ENCODE data around the gene PAM. TPM values are rescaled to one million over a fixed set of nuclear protein-coding genes. Genes with fewer than 3 reads are reported as not detected.

PAM gene
- total and polyA plus RNA-seq, 12 donors = 488 to 1,485 (median 1,074) TPM

DNA sequence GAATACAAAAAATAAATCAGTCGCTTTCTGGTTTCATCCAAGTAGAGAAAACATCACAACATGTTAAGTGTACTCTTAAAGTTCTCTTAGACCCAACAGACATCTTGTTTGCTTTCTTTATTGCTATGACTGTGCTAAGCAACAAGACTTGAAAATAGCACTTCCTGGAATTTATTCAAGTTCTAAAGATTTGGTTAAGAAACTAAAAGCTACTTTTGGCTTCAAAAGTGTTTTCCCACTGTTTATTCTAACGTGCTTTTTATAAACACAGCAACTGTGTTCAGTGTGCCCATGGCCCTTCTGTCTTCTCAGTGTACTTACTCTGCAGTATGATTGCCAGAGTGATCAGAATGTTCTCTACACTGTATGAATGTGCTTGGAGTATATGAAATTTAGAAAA, 255.1 kb downstream of the PAM start:
- TF ChIP-seq, protein P1, sequence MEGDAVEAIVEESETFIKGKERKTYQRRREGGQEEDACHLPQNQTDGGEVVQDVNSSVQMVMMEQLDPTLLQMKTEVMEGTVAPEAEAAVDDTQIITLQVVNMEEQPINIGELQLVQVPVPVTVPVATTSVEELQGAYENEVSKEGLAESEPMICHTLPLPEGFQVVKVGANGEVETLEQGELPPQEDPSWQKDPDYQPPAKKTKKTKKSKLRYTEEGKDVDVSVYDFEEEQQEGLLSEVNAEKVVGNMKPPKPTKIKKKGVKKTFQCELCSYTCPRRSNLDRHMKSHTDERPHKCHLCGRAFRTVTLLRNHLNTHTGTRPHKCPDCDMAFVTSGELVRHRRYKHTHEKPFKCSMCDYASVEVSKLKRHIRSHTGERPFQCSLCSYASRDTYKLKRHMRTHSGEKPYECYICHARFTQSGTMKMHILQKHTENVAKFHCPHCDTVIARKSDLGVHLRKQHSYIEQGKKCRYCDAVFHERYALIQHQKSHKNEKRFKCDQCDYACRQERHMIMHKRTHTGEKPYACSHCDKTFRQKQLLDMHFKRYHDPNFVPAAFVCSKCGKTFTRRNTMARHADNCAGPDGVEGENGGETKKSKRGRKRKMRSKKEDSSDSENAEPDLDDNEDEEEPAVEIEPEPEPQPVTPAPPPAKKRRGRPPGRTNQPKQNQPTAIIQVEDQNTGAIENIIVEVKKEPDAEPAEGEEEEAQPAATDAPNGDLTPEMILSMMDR (IDR thresholded peaks at IDR 0.05) = no peak
- DNase-seq (no peak), ATAC-seq (no peak)
- no peak overlapping the region for H3K4me3 ChIP-seq
- H3K27ac ChIP-seq = no peak overlapping the region
- WGBS, 2 donors = 61 to 72% methylated on average over 2 of the region's 2 CpGs
- no peaks in the 10 kb centered on the region for H3K27me3 ChIP-seq
- no peaks in the 10 kb centered on the region for H3K4me1 ChIP-seq
- intact Hi-C loops (cut with DNase I) = no loop called here
- H3K9me3 ChIP-seq = peaks cover 0 to 18% (median 0%) of the 10 kb centered on the region in 11 donors
- H3K36me3 ChIP-seq = peaks cover 0 to 90% (median 27%) of the 10 kb centered on the region in 9 donors

- Histone ChIP-seq H3K36me3 (peaks cover 0 to 90% (median 23%) of the 10 kb centered on the region in 9 donors), H3K27ac (no peak overlapping the region), H3K4me1 (no peaks in the 10 kb centered on the region), H3K4me3 (no peak overlapping the region), H3K9me3 (peaks cover 0 to 18% (median 0%) of the 10 kb centered on the region in 11 donors), H3K27me3 (no peaks in the 10 kb centered on the region)
- 57 to 93% methylated on average over 1 of the region's 1 CpG for WGBS, 2 donors
- intact Hi-C loops (cut with DNase I) = no loop called here
- TF ChIP-seq, protein P1 (IDR thresholded peaks at IDR 0.05) = no peak
- DNase-seq (no peak), ATAC-seq (no peak)
Measured at GRCh38 chr5:103013933-103014552, 258.9 kb downstream of the PAM start.

GRCh38 chr5:103014983-103015382, 259.9 kb downstream of the PAM start:
- ATAC-seq (no peak), DNase-seq (no peak)
- Histone ChIP-seq H3K27me3 (no peaks in the 10 kb centered on the region), H3K4me1 (no peaks in the 10 kb centered on the region), H3K9me3 (peaks cover 0 to 18% (median 0%) of the 10 kb centered on the region in 11 donors), H3K27ac (no peak overlapping the region), H3K36me3 (peaks cover 0 to 90% (median 23%) of the 10 kb centered on the region in 9 donors), H3K4me3 (no peak overlapping the region)
- TF ChIP-seq, protein P1 (IDR thresholded peaks at IDR 0.05) = no peak
- intact Hi-C loops (cut with DNase I) = no loop called here
- 86 to 88% methylated on average over 2 of the region's 2 CpGs for WGBS, 2 donors

GRCh38 chr5:103016167-103016566, 261.1 kb downstream of the PAM start:
- Histone ChIP-seq H3K4me3 (no peak overlapping the region), H3K4me1 (no peaks in the 10 kb centered on the region), H3K36me3 (peaks cover 0 to 97% (median 25%) of the 10 kb centered on the region in 9 donors), H3K27ac (no peak overlapping the region), H3K27me3 (no peaks in the 10 kb centered on the region), H3K9me3 (peaks cover 0 to 18% (median 0%) of the 10 kb centered on the region in 11 donors)
- no peak for ATAC-seq
- intact Hi-C loops (cut with DNase I) = no loop called here
- TF ChIP-seq, protein P1 (IDR thresholded peaks at IDR 0.05) = no peak
- 84 to 91% methylated on average over 2 of the region's 2 CpGs for WGBS, 2 donors
- DNase-seq = no peak

Measured in heart right ventricle (tissue), 16 donors.